Choroid plexus epithelial cell (primary cell): Measurements from ENCODE around the gene FAM53B.

Experiments
- DNase-seq: peaks from one replicate; pipeline ENCODE4 v3.0.0-alpha.2; 2010; ENCODE audit warnings: low read depth
- H3K4me3 ChIP-seq: 2 replicates; pipeline ENCODE4 v1.5.1; 2011; ENCODE audit warnings: low read depth, mild to moderate bottlenecking, control low read depth, low read length, moderate library complexity
- CTCF ChIP-seq: conservative IDR thresholded peaks from 2 replicates; pipeline ENCODE4 v1.5.1; 2011; ENCODE audit warnings: low read depth, mild to moderate bottlenecking, control low read depth, inconsistent platforms, low read length, moderate library complexity

FAM53B gene

GRCh38 chr10:124697837-124698544 lies 46.2 kb downstream of the FAM53B start:
- no peak overlapping the region for H3K4me3 ChIP-seq
- no peak for DNase-seq
- TF ChIP-seq CTCF: no peak

- no peak overlapping the region for H3K4me3 ChIP-seq
- TF ChIP-seq CTCF: no peak
- DNase-seq: no peak
Observed at GRCh38 chr10:124697443-124697836, 46.7 kb downstream of the FAM53B start.

GRCh38 chr10:124696446-124697392 lies 47.5 kb downstream of the FAM53B start:
- no peak for TF ChIP-seq CTCF
- no peak for DNase-seq
- H3K4me3 ChIP-seq: no peak overlapping the region

- H3K4me3 ChIP-seq: no peak overlapping the region
- no peak for DNase-seq
- no peak for TF ChIP-seq CTCF
Observed at GRCh38 chr10:124695259-124695658, 48.9 kb downstream of the FAM53B start.

- no peak overlapping the region for H3K4me3 ChIP-seq
- TF ChIP-seq CTCF: no peak
- no peak for DNase-seq
Observed at GRCh38 chr10:124694481-124695220, 49.5 kb downstream of the FAM53B start.

GRCh38 chr10:124693801-124694416 lies 50.3 kb downstream of the FAM53B start:
- no peak for TF ChIP-seq CTCF
- DNase-seq: peak; percentile 58
- H3K4me3 ChIP-seq: no peak overlapping the region
